ENCODE data around the gene MEGF9. TPM values are rescaled to one million over a fixed set of nuclear protein-coding genes. Genes with fewer than 3 reads are reported as not detected.

The MEGF9 gene
- total RNA-seq, 1 experiment from 2014 or later, result 35.7 TPM

DNA sequence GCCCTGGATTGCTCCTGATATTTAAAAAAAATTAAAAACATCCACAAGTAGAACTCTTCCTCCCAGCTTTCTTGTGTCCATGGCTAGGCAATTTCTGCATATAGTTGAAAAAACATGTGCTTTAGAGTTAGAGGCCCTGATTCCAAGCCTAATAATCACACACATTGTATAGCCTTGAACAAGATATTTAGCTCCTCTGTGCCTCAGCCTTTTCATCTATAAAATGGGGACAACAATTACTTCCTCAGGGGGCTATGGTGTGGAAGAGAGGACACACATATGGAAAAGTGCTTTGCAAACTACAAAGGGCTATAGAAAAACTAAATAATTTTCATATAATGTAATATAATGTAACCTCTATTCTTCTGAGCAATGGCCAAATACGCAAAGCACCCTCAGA is 111.3 kb downstream of the MEGF9 start:
- Histone ChIP-seq H3K27me3 (ENCODE audit: insufficient read depth, low read depth) (no peaks in the 10 kb centered on the region), H2AFZ (no peak overlapping the region), H3K4me3 (no peak overlapping the region), H3K27ac (no peak overlapping the region), H4K20me1 (ENCODE audit: insufficient read depth) (no peaks in the 10 kb centered on the region), H3K4me2 (no peak overlapping the region), H3K36me3 (ENCODE audit: low read depth) (peaks cover 9% of the 10 kb centered on the region; the same call in 1 of the 2 replicates), H3K4me1 (replicated peaks; ENCODE audit: insufficient read depth) (no peaks in the 10 kb centered on the region), H3K79me2 (ENCODE audit: low read depth) (no peaks in the 10 kb centered on the region), H3K9me2 (ENCODE audit: insufficient read depth) (no peaks in the 10 kb centered on the region), H3K9me3 (ENCODE audit: insufficient read depth, low read depth) (no peaks in the 10 kb centered on the region), H3F3A (ENCODE audit: insufficient read depth, low read depth) (0 out of 2 replicates have a peak, but pooled peaks cover 13% of the 10 kb centered on the region)
- TF ChIP-seq EZH2 (IDR thresholded peaks at IDR 0.05; ENCODE audit: low read depth), result no peak
- TF ChIP-seq, protein P1, sequence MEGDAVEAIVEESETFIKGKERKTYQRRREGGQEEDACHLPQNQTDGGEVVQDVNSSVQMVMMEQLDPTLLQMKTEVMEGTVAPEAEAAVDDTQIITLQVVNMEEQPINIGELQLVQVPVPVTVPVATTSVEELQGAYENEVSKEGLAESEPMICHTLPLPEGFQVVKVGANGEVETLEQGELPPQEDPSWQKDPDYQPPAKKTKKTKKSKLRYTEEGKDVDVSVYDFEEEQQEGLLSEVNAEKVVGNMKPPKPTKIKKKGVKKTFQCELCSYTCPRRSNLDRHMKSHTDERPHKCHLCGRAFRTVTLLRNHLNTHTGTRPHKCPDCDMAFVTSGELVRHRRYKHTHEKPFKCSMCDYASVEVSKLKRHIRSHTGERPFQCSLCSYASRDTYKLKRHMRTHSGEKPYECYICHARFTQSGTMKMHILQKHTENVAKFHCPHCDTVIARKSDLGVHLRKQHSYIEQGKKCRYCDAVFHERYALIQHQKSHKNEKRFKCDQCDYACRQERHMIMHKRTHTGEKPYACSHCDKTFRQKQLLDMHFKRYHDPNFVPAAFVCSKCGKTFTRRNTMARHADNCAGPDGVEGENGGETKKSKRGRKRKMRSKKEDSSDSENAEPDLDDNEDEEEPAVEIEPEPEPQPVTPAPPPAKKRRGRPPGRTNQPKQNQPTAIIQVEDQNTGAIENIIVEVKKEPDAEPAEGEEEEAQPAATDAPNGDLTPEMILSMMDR (conservative IDR thresholded peaks at IDR 0.05), result no peak
- CTCF ChIA-PET, result no interaction called here
- intact Hi-C loops (cut with micrococcal nuclease; ENCODE audit: unreplicated experiment), result no loop called here
- DNase-seq, result no peak
- BruUV-seq (replicated peaks), result no TSS peak
- POLR2A ChIA-PET (ENCODE audit: unreplicated experiment), result no interaction called here

DNA sequence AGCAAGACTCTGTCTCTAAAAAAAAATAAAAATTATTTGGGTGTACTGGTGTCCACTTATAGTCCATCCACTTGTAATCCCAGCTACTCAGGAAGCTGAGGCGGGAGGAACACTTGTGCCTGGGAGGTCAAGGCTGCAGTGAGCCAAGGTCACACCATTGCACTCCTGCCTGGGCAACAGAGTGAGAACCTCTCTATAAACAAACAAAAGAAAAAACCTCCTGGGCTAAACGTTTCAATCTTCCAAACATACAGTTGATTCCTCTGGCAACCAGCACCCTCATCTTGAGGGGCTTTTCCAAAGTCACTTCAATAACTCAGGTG is 120.4 kb downstream of the MEGF9 start:
- Histone ChIP-seq H3K36me3 (ENCODE audit: low read depth) (no peaks in the 10 kb centered on the region), H3K4me2 (no peak overlapping the region), H3K4me3 (no peak overlapping the region), H3K79me2 (ENCODE audit: low read depth) (no peaks in the 10 kb centered on the region), H2AFZ (no peak overlapping the region), H3K9me3 (ENCODE audit: insufficient read depth, low read depth) (no peaks in the 10 kb centered on the region), H3K27me3 (ENCODE audit: insufficient read depth, low read depth) (no peaks in the 10 kb centered on the region), H3F3A (ENCODE audit: insufficient read depth, low read depth) (no peaks in the 10 kb centered on the region), H3K27ac (no peak overlapping the region), H4K20me1 (ENCODE audit: insufficient read depth) (no peaks in the 10 kb centered on the region), H3K4me1 (replicated peaks; ENCODE audit: insufficient read depth) (no peaks in the 10 kb centered on the region), H3K9me2 (ENCODE audit: insufficient read depth) (no peaks in the 10 kb centered on the region)
- DNase-seq, result no peak
- ChIA-PET POLR2A (ENCODE audit: unreplicated experiment) (no interaction called here), CTCF (no interaction called here)
- no peak for TF ChIP-seq EZH2 (IDR thresholded peaks at IDR 0.05; ENCODE audit: low read depth)
- TF ChIP-seq, protein P1 (conservative IDR thresholded peaks at IDR 0.05), result no peak
- intact Hi-C loops (cut with micrococcal nuclease; ENCODE audit: unreplicated experiment), result no loop called here
- BruUV-seq (replicated peaks), result no TSS peak

DNA sequence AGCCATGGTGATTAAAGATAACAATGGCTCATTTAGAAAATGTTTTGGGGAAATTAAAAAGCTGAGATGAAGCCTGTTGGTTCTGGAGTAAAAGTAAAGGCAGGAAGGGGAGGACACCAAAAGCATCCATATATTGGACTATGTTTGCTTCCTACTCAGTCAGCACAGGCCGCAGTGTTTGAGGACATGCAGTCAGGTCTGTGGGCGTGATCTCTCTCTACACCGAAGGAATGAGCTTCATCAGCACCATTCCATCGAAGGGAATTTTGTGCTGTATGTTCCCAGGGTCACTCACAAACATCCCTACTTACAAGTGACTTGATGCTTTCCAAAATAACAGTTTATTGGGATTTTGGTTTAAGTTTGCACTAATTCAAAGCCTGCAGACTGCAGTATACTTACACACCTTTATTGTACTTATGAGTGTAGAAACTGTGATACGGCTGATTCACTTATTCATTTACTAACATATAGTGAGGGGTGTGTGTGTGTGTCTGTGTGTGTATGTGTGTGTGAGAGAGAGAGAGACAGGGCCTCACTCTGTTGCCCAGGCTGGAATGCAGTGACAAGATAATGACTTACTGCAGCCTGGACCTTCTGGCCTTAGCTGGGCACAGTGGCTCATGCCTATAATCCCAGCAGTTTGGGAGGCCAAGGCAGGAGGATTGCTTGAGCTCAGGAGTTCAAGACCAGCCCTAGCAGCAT is 120.9 kb downstream of the MEGF9 start:
- no peaks in the 10 kb centered on the region for H3F3A ChIP-seq (ENCODE audit: insufficient read depth, low read depth)
- DNase-seq, result no peak
- H3K4me2 ChIP-seq, result no peak overlapping the region
- no peaks in the 10 kb centered on the region for H3K9me3 ChIP-seq (ENCODE audit: insufficient read depth, low read depth)
- no peaks in the 10 kb centered on the region for H3K27me3 ChIP-seq (ENCODE audit: insufficient read depth, low read depth)
- no peak for TF ChIP-seq EZH2 (IDR thresholded peaks at IDR 0.05; ENCODE audit: low read depth)
- TF ChIP-seq, protein P1 (conservative IDR thresholded peaks at IDR 0.05), result no peak
- intact Hi-C loops (cut with micrococcal nuclease; ENCODE audit: unreplicated experiment), result no loop called here
- no TSS peak for BruUV-seq (replicated peaks)
- H4K20me1 ChIP-seq (ENCODE audit: insufficient read depth), result no peaks in the 10 kb centered on the region
- H3K4me3 ChIP-seq, result no peak overlapping the region
- H2AFZ ChIP-seq, result no peak overlapping the region
- H3K9me2 ChIP-seq (ENCODE audit: insufficient read depth), result no peaks in the 10 kb centered on the region
- H3K79me2 ChIP-seq (ENCODE audit: low read depth), result no peaks in the 10 kb centered on the region
- no peaks in the 10 kb centered on the region for H3K36me3 ChIP-seq (ENCODE audit: low read depth)
- no peaks in the 10 kb centered on the region for H3K4me1 ChIP-seq (replicated peaks; ENCODE audit: insufficient read depth)
- ChIA-PET POLR2A (ENCODE audit: unreplicated experiment) (no interaction called here), CTCF (no interaction called here)
- H3K27ac ChIP-seq, result no peak overlapping the region

Measured in PC-9 (cell line).